ENCODE data around the gene TNNI3K. TPM values are rescaled to one million over a fixed set of nuclear protein-coding genes. Genes with fewer than 3 reads are reported as not detected.
A peak's percentile ranks its signal among the peaks of the same experiment; 100 is the strongest.

The TNNI3K gene
- total and polyA plus RNA-seq, 12 donors: 11.7 to 162 (median 95.6) TPM

- Histone ChIP-seq H3K27me3 (no peaks in the 10 kb centered on the region), H3K4me1 (peaks cover 0 to 49% (median 24%) of the 10 kb centered on the region in 9 donors), H3K36me3 (peaks cover 0 to 5% (median 0%) of the 10 kb centered on the region in 9 donors), H3K4me3 (no peak overlapping the region), H3K27ac (peak overlapping the region in 9 of 10 donors; percentile 45 to 79 (median 67)), H3K9me3 (no peaks in the 10 kb centered on the region)
- intact Hi-C loops (cut with DNase I): loop anchor here in 1 of 10 donors (5.0 kb wide), 1 partner anchor 273 kb away; the partner anchor contains the start of genes FPGT and LRRIQ3
- TF ChIP-seq CTCF (IDR thresholded peaks at IDR 0.05): no peak
- ATAC-seq: peak; percentile 22 to 85 (median 75)
- WGBS, 2 donors: 14 to 16% methylated on average over 3 of the region's 3 CpGs
- DNase-seq: peak in 1 of 2 donors; percentile 43
Observed at GRCh38 chr1:74470251-74470650, 235.1 kb downstream of the TNNI3K start.

- Histone ChIP-seq H3K4me1 (peaks cover 0 to 49% (median 24%) of the 10 kb centered on the region in 9 donors), H3K9me3 (no peaks in the 10 kb centered on the region), H3K36me3 (no peaks in the 10 kb centered on the region), H3K27ac (peak overlapping the region in 9 of 10 donors; percentile 45 to 79 (median 67)), H3K27me3 (no peaks in the 10 kb centered on the region), H3K4me3 (no peak overlapping the region)
- ATAC-seq (peak in 7 of 8 donors; percentile 18 to 52 (median 43)), DNase-seq (no peak)
- no peak for TF ChIP-seq CTCF (IDR thresholded peaks at IDR 0.05)
- intact Hi-C loops (cut with DNase I): loop anchor here in 1 of 10 donors (5.0 kb wide), 1 partner anchor 274 kb away; the partner anchor contains the start of genes FPGT and LRRIQ3
- WGBS, 2 donors: 1 to 22% methylated on average over 3 of the region's 3 CpGs
Observed at GRCh38 chr1:74470936-74471335, 235.7 kb downstream of the TNNI3K start.

GRCh38 chr1:74471470-74471869 lies 236.3 kb downstream of the TNNI3K start:
- WGBS, 2 donors: 27 to 28% methylated on average over 3 of the region's 3 CpGs
- intact Hi-C loops (cut with DNase I): loop anchor here in 1 of 10 donors (5.0 kb wide), 1 partner anchor 274 kb away; the partner anchor contains the start of genes FPGT and LRRIQ3
- TF ChIP-seq CTCF (IDR thresholded peaks at IDR 0.05): no peak
- DNase-seq: no peak
- no peaks in the 10 kb centered on the region for H3K9me3 ChIP-seq
- no peak for ATAC-seq
- no peaks in the 10 kb centered on the region for H3K36me3 ChIP-seq
- no peak overlapping the region for H3K4me3 ChIP-seq
- H3K4me1 ChIP-seq: peaks cover 0 to 49% (median 24%) of the 10 kb centered on the region in 9 donors
- H3K27me3 ChIP-seq: no peaks in the 10 kb centered on the region
- peak overlapping the region in 9 of 10 donors; percentile 45 to 79 (median 67) for H3K27ac ChIP-seq

- no peak for TF ChIP-seq CTCF (IDR thresholded peaks at IDR 0.05)
- no peaks in the 10 kb centered on the region for H3K36me3 ChIP-seq
- intact Hi-C loops (cut with DNase I): loop anchor here in 1 of 10 donors (5.0 kb wide), 1 partner anchor 277 kb away; the partner anchor contains the start of genes FPGT and LRRIQ3
- H3K4me3 ChIP-seq: no peak overlapping the region
- 73 to 77% methylated on average over 6 of the region's 6 CpGs for WGBS, 2 donors
- no peak for DNase-seq
- H3K27ac ChIP-seq: no peak overlapping the region
- no peaks in the 10 kb centered on the region for H3K27me3 ChIP-seq
- peak in 2 of 8 donors; percentile 20 to 29 for ATAC-seq
- no peaks in the 10 kb centered on the region for H3K9me3 ChIP-seq
- peaks cover 0 to 29% (median 20%) of the 10 kb centered on the region in 9 donors for H3K4me1 ChIP-seq
Observed at GRCh38 chr1:74474585-74474984, 239.4 kb downstream of the TNNI3K start.

Measured in heart right ventricle (tissue), 16 donors.